ENCODE results near the gene SYNPO2.

- TF ChIP-seq, protein P1, sequence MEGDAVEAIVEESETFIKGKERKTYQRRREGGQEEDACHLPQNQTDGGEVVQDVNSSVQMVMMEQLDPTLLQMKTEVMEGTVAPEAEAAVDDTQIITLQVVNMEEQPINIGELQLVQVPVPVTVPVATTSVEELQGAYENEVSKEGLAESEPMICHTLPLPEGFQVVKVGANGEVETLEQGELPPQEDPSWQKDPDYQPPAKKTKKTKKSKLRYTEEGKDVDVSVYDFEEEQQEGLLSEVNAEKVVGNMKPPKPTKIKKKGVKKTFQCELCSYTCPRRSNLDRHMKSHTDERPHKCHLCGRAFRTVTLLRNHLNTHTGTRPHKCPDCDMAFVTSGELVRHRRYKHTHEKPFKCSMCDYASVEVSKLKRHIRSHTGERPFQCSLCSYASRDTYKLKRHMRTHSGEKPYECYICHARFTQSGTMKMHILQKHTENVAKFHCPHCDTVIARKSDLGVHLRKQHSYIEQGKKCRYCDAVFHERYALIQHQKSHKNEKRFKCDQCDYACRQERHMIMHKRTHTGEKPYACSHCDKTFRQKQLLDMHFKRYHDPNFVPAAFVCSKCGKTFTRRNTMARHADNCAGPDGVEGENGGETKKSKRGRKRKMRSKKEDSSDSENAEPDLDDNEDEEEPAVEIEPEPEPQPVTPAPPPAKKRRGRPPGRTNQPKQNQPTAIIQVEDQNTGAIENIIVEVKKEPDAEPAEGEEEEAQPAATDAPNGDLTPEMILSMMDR (IDR thresholded peaks at IDR 0.05) = no peak
- TF ChIP-seq POLR2A (IDR thresholded peaks at IDR 0.05) (no peak), POLR2AphosphoS5 (IDR thresholded peaks at IDR 0.05; ENCODE audit: insufficient read depth in 1 of 2, low read depth in 1 of 2) (no peak)
Measured at GRCh38 chr4:119046263-119046662, 157.6 kb downstream of the SYNPO2 start.

Data from vagina (tissue), 2 donors.